Measurements from ENCODE around the gene RBM45. TPM values are rescaled to one million over a fixed set of nuclear protein-coding genes. Genes with fewer than 3 reads are reported as not detected.

RBM45 gene
- total RNA-seq, 2 donors from 2014 or later: 10.5 to 12.7 TPM

- DNase-seq (no peak), ATAC-seq (no peak)
- Histone ChIP-seq H3K27me3 (no peaks in the 10 kb centered on the region), H3K4me3 (no peak overlapping the region), H3K4me1 (peaks cover 12% of the 10 kb centered on the region), H3K36me3 (replicated peaks in 1 of 2; ENCODE audit: insufficient read depth in 1 of 2, low read depth in 2 of 2) (no peaks in the 10 kb centered on the region), H3K9me3 (no peaks in the 10 kb centered on the region), H3K27ac (peak overlapping the region in 1 of 4 donors; percentile 8)
- 24 to 35% methylated on average over 2 of the region's 2 CpGs for WGBS, 2 donors
- intact Hi-C loops (cut with DNase I): no loop called here
- TF ChIP-seq POLR2A (IDR thresholded peaks at IDR 0.05) (no peak), CTCF (IDR thresholded peaks at IDR 0.05) (no peak)
Observed at GRCh38 chr2:178106053-178106452, 6.2 kb upstream of the RBM45 start.

GRCh38 chr2:178108176-178108575, 4.1 kb upstream of the RBM45 start:
- intact Hi-C loops (cut with DNase I): no loop called here
- WGBS, 2 donors: 83% methylated on average over 15 to 21 of the region's 21 CpGs
- Histone ChIP-seq H3K4me1 (peaks cover 16% of the 10 kb centered on the region), H3K27me3 (no peaks in the 10 kb centered on the region), H3K36me3 (replicated peaks in 1 of 2; ENCODE audit: insufficient read depth in 1 of 2, low read depth in 2 of 2) (no peaks in the 10 kb centered on the region), H3K9me3 (no peaks in the 10 kb centered on the region), H3K4me3 (no peak overlapping the region), H3K27ac (no peak overlapping the region)
- TF ChIP-seq CTCF (IDR thresholded peaks at IDR 0.05) (no peak), POLR2A (IDR thresholded peaks at IDR 0.05) (no peak)
- ATAC-seq (no peak), DNase-seq (no peak)

- intact Hi-C loops (cut with DNase I): no loop called here
- DNase-seq (no peak), ATAC-seq (no peak)
- peaks cover 25% of the 10 kb centered on the region for H3K4me1 ChIP-seq
- H3K4me3 ChIP-seq: no peak overlapping the region
- H3K27me3 ChIP-seq: no peaks in the 10 kb centered on the region
- H3K27ac ChIP-seq: no peak overlapping the region
- WGBS, 2 donors: 2 to 5% methylated on average over 1 of the region's 1 CpG
- TF ChIP-seq POLR2A (IDR thresholded peaks at IDR 0.05): no peak
- peak in 6 of 7 experiments; percentile 42 to 65 (median 56) for TF ChIP-seq CTCF (IDR thresholded peaks at IDR 0.05)
- H3K36me3 ChIP-seq (replicated peaks in 1 of 2; ENCODE audit: insufficient read depth in 1 of 2, low read depth in 2 of 2): no peaks in the 10 kb centered on the region
- no peaks in the 10 kb centered on the region for H3K9me3 ChIP-seq
Observed at GRCh38 chr2:178109813-178110212, 2.4 kb upstream of the RBM45 start.

- no peak overlapping the region for H3K4me3 ChIP-seq
- H3K9me3 ChIP-seq: no peaks in the 10 kb centered on the region
- DNase-seq (no peak), ATAC-seq (no peak)
- no peaks in the 10 kb centered on the region for H3K36me3 ChIP-seq (replicated peaks in 1 of 2; ENCODE audit: insufficient read depth in 1 of 2, low read depth in 2 of 2)
- no peaks in the 10 kb centered on the region for H3K27me3 ChIP-seq
- peaks cover 19% of the 10 kb centered on the region for H3K4me1 ChIP-seq
- no peak for TF ChIP-seq POLR2A (IDR thresholded peaks at IDR 0.05)
- no peak for TF ChIP-seq CTCF (IDR thresholded peaks at IDR 0.05)
- intact Hi-C loops (cut with DNase I): no loop called here
- no peak overlapping the region for H3K27ac ChIP-seq
- 62 to 66% methylated on average over 4 of the region's 4 CpGs for WGBS, 2 donors
Observed at GRCh38 chr2:178110681-178111080, 1.6 kb upstream of the RBM45 start.

- intact Hi-C loops (cut with DNase I): no loop called here
- 94 to 100% methylated on average over 1 of the region's 1 CpG for WGBS, 2 donors
- Histone ChIP-seq H3K36me3 (replicated peaks in 1 of 2; ENCODE audit: insufficient read depth in 1 of 2, low read depth in 2 of 2) (peaks cover 0 to 3% of the 10 kb centered on the region in 2 donors), H3K4me1 (peaks cover 13% of the 10 kb centered on the region), H3K27me3 (no peaks in the 10 kb centered on the region), H3K4me3 (no peak overlapping the region), H3K27ac (peak overlapping the region in 2 of 4 donors; percentile 73 to 84), H3K9me3 (no peaks in the 10 kb centered on the region)
- ATAC-seq: no peak
- no peak for TF ChIP-seq POLR2A (IDR thresholded peaks at IDR 0.05)
- no peak for TF ChIP-seq CTCF (IDR thresholded peaks at IDR 0.05)
- no peak for DNase-seq
Observed at GRCh38 chr2:178111743-178112142, 494 bp upstream of the RBM45 start.
